Measurements from ENCODE around the gene SCMH1. TPM values are rescaled to one million over a fixed set of nuclear protein-coding genes. Genes with fewer than 3 reads are reported as not detected.

The SCMH1 gene
- total and polyA plus RNA-seq, 4 donors, result 6.6 to 12.8 (median 10.5) TPM

DNA sequence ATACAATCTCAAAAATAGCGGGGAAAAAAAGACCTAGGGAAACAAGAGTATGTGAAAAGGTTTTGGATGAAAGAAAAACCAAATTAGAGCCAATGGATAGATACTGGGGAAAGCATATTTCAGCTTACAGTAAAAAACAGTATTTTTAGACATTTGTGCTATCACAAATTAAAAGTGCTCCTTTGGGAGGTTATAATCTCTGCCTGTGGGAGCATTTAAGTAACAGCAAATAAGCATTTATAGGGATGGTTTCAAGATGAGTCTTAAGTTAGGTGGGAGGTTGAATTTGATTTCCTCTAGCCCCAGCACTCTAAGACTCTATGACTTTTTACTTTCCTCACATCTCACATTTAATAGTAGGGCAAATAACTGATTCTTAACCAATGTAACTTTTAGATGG lies 141.0 kb downstream of the SCMH1 start (continued):
- TF ChIP-seq, protein P1, sequence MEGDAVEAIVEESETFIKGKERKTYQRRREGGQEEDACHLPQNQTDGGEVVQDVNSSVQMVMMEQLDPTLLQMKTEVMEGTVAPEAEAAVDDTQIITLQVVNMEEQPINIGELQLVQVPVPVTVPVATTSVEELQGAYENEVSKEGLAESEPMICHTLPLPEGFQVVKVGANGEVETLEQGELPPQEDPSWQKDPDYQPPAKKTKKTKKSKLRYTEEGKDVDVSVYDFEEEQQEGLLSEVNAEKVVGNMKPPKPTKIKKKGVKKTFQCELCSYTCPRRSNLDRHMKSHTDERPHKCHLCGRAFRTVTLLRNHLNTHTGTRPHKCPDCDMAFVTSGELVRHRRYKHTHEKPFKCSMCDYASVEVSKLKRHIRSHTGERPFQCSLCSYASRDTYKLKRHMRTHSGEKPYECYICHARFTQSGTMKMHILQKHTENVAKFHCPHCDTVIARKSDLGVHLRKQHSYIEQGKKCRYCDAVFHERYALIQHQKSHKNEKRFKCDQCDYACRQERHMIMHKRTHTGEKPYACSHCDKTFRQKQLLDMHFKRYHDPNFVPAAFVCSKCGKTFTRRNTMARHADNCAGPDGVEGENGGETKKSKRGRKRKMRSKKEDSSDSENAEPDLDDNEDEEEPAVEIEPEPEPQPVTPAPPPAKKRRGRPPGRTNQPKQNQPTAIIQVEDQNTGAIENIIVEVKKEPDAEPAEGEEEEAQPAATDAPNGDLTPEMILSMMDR (IDR thresholded peaks at IDR 0.05; ENCODE audit: low read depth, low read length, missing input control), result no peak

DNA sequence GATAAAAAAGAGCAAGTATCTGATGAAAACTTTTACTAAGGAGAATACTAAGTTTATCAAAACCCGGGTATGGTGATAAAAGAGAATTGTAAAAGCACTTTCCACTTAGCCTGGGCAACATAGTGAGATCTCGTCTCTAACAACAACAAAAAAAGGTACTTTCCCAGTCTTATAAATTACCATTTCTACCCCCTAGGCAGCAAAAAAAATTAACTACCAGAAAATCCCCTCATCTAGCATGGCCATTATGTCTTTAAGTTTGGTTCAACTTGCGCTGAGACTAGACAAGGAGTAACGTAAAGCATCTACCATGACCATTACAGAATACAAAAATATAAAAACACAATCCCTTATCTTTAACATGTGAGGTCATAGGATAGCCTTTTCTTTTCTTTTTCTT lies 141.9 kb downstream of the SCMH1 start:
- WGBS, result 96% methylated on average over 4 of the region's 4 CpGs
- no peak for DNase-seq (ENCODE audit: low spot score)
- Histone ChIP-seq H3K27me3 (ENCODE audit: control insufficient read depth in 4 of 4, insufficient read depth in 4 of 4, low read length in 3 of 4) (no peaks in the 10 kb centered on the region), H3K36me3 (ENCODE audit: control insufficient read depth in 4 of 4, insufficient read depth in 3 of 4, low read depth in 1 of 4, low read length in 3 of 4) (no peaks in the 10 kb centered on the region), H3K9me3 (ENCODE audit: control insufficient read depth in 4 of 4, low read length in 3 of 4) (no peaks in the 10 kb centered on the region), H3K27ac (ENCODE audit: low read depth in 1 of 2, low read length in 2 of 2) (no peak overlapping the region), H3K9ac (ENCODE audit: low read depth in 1 of 2, low read length in 2 of 2) (no peak overlapping the region), H3K4me3 (ENCODE audit: low read depth in 1 of 3, low read length in 3 of 3) (no peak overlapping the region), H3K4me1 (ENCODE audit: control insufficient read depth in 4 of 4, insufficient read depth in 4 of 4, low read length in 3 of 4) (peaks cover 5 to 14% (median 12%) of the 10 kb centered on the region in 4 donors)
- no peak for TF ChIP-seq RAD21 (IDR thresholded peaks at IDR 0.05)
- no peak for TF ChIP-seq YY1 (IDR thresholded peaks at IDR 0.05)
- TF ChIP-seq SP1 (IDR thresholded peaks at IDR 0.05), result no peak
- no peak for TF ChIP-seq FOXA2 (IDR thresholded peaks at IDR 0.05)
- no peak for TF ChIP-seq RXRA (IDR thresholded peaks at IDR 0.05)
- TF ChIP-seq, protein P1 (IDR thresholded peaks at IDR 0.05; ENCODE audit: low read depth, low read length, missing input control), result no peak
- TF ChIP-seq, protein P2, sequence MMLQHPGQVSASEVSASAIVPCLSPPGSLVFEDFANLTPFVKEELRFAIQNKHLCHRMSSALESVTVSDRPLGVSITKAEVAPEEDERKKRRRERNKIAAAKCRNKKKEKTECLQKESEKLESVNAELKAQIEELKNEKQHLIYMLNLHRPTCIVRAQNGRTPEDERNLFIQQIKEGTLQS (IDR thresholded peaks at IDR 0.05), result no peak
- TF ChIP-seq TAF1 (conservative IDR thresholded peaks at IDR 0.05), result no peak
- TF ChIP-seq, protein P3, sequence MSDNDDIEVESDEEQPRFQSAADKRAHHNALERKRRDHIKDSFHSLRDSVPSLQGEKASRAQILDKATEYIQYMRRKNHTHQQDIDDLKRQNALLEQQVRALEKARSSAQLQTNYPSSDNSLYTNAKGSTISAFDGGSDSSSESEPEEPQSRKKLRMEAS (IDR thresholded peaks at IDR 0.05), result no peak
- TF ChIP-seq, protein P4, sequence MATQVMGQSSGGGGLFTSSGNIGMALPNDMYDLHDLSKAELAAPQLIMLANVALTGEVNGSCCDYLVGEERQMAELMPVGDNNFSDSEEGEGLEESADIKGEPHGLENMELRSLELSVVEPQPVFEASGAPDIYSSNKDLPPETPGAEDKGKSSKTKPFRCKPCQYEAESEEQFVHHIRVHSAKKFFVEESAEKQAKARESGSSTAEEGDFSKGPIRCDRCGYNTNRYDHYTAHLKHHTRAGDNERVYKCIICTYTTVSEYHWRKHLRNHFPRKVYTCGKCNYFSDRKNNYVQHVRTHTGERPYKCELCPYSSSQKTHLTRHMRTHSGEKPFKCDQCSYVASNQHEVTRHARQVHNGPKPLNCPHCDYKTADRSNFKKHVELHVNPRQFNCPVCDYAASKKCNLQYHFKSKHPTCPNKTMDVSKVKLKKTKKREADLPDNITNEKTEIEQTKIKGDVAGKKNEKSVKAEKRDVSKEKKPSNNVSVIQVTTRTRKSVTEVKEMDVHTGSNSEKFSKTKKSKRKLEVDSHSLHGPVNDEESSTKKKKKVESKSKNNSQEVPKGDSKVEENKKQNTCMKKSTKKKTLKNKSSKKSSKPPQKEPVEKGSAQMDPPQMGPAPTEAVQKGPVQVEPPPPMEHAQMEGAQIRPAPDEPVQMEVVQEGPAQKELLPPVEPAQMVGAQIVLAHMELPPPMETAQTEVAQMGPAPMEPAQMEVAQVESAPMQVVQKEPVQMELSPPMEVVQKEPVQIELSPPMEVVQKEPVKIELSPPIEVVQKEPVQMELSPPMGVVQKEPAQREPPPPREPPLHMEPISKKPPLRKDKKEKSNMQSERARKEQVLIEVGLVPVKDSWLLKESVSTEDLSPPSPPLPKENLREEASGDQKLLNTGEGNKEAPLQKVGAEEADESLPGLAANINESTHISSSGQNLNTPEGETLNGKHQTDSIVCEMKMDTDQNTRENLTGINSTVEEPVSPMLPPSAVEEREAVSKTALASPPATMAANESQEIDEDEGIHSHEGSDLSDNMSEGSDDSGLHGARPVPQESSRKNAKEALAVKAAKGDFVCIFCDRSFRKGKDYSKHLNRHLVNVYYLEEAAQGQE (IDR thresholded peaks at IDR 0.05), result no peak
- TF ChIP-seq JUND (IDR thresholded peaks at IDR 0.05), result no peak
- TF ChIP-seq HNF4A (conservative IDR thresholded peaks at IDR 0.05), result no peak
- TF ChIP-seq FOXA1 (IDR thresholded peaks at IDR 0.05), result no peak
- TF ChIP-seq, protein P5, sequence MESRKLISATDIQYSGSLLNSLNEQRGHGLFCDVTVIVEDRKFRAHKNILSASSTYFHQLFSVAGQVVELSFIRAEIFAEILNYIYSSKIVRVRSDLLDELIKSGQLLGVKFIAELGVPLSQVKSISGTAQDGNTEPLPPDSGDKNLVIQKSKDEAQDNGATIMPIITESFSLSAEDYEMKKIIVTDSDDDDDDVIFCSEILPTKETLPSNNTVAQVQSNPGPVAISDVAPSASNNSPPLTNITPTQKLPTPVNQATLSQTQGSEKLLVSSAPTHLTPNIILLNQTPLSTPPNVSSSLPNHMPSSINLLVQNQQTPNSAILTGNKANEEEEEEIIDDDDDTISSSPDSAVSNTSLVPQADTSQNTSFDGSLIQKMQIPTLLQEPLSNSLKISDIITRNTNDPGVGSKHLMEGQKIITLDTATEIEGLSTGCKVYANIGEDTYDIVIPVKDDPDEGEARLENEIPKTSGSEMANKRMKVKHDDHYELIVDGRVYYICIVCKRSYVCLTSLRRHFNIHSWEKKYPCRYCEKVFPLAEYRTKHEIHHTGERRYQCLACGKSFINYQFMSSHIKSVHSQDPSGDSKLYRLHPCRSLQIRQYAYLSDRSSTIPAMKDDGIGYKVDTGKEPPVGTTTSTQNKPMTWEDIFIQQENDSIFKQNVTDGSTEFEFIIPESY (IDR thresholded peaks at IDR 0.05), result no peak
- TF ChIP-seq EGR1 (IDR thresholded peaks at IDR 0.05; ENCODE audit: low read depth in 2 of 2), result no peak
- TF ChIP-seq HNF4G (IDR thresholded peaks at IDR 0.05), result no peak
